Upper lobe of left lung (tissue), 6 donors: ENCODE measurements around the gene BRPF1. TPM values are rescaled to one million over a fixed set of nuclear protein-coding genes. Genes with fewer than 3 reads are reported as not detected.

Source experiments
- ATAC-seq, 2 donors: fragments of 200-7000 bp; cut with Tn5 transposase; one replicate each; pipeline ENCODE4 v1.9.1; 2022; ENCODE audit warnings: mild to moderate bottlenecking in 2 of 2, moderate library complexity in 2 of 2; ENCODE audit not compliant: low FRiP score in 2 of 2
- DNase-seq, 2 donors: peaks; one replicate each; pipeline ENCODE4 v3.0.0-alpha.2; 2019 to 2020
- H3K27ac ChIP-seq, 4 donors: fragments of 200-600 bp; sonication (generic); one replicate each; pipeline ENCODE4 v1.5.1; 2016 to 2019
- H3K27me3 ChIP-seq, 4 donors: fragments of 200-600 bp; sonication (generic); one replicate each; pipeline ENCODE4 v1.5.1; 2017 to 2019
- H3K36me3 ChIP-seq, 4 donors: fragments of 200-600 bp; sonication (generic); one replicate each; pipeline ENCODE4 v1.5.1; 2016 to 2019
- H3K4me1 ChIP-seq, 4 donors: fragments of 200-600 bp; sonication (generic); one replicate each; pipeline ENCODE4 v1.5.1; 2018 to 2019
- H3K4me3 ChIP-seq, 4 donors: fragments of 200-600 bp; sonication (generic); one replicate each; pipeline ENCODE4 v1.5.1; 2017 to 2019; ENCODE audit warnings: mild to moderate bottlenecking in 2 of 4, moderate library complexity in 1 of 4
- H3K9me3 ChIP-seq, 4 donors: fragments of 200-600 bp; sonication (generic); one replicate each; pipeline ENCODE4 v1.5.1; 2018 to 2019
- CTCF ChIP-seq, 6 experiments: fragments of 450-650 bp in 4 of 6; fragments of 200-600 bp in 2 of 6; sonication (generic) in 2 of 6; IDR thresholded peaks; one replicate each; pipeline ENCODE4 v1.5.1; 2016 to 2019; ENCODE audit warnings: antibody characterized with exemption in 6 of 6
- EP300 ChIP-seq, 4 donors: sonication (generic); formaldehyde crosslinking; IDR thresholded peaks; one replicate each; pipeline ENCODE4 v1.5.1; 2017; ENCODE audit warnings: antibody characterized with exemption in 4 of 4, control low read depth in 2 of 4
- POLR2A ChIP-seq, 4 donors: fragments of 450-650 bp; IDR thresholded peaks; one replicate each; pipeline ENCODE4 v1.5.1; 2016 to 2017; ENCODE audit warnings: antibody characterized with exemption in 4 of 4, mild to moderate bottlenecking in 2 of 4
- POLR2AphosphoS5 ChIP-seq, 2 donors: sonication (generic); formaldehyde crosslinking; IDR thresholded peaks; one replicate each; pipeline ENCODE4 v1.5.1; 2017; ENCODE audit warnings: antibody characterized with exemption in 2 of 2
- WGBS, 2 donors: methylation state at CpG; one replicate each; pipeline ENCODE4 v1.1.5; 2017 to 2018; 5-methylcytosine and 5-hydroxymethylcytosine counted together
- total RNA-seq, 6 donors: library from RNA; depleted of rRNA in 4 of 6; stranded (reverse); fragments of >200 nt in 4 of 6; gene quantifications; one replicate each; pipeline versions ENCODE4 v1.1.0 to v1.2.1, GENCODE V29; 2016 to 2021
- donor health status: DM: no; HTN: no; CAD: no; lungs with moderate emphysema.
- donor health status: DM: no; HTN: yes; CAD: no; lungs with severe emphysema.

The BRPF1 gene
- total RNA-seq, 6 donors from 2014 or later = 18.8 to 44.0 (median 26.5) TPM

GRCh38 chr3:9703736-9704346 is 27.7 kb upstream of the BRPF1 start, which contains the start of gene CPNE9:
CPNE9 (plus strand) TSS chr3:9703833; CDS start chr3:9703997, 164 bp downstream.
- Histone ChIP-seq H3K4me3 (peak within 1 kb of the TSS in 3 of 4 donors; percentile 38 to 50 (median 38)), H3K4me1 (peaks cover 14 to 21% (median 16%) of the 10 kb centered on the region in 4 donors), H3K27ac (no peak within 1 kb of the TSS), H3K27me3 (peaks cover 0 to 16% (median 3%) of the 10 kb centered on the region in 4 donors), H3K9me3 (no peaks in the 10 kb centered on the region), H3K36me3 (peaks cover 5 to 42% (median 24%) of the 10 kb centered on the region in 4 donors)
- TF ChIP-seq EP300 (IDR thresholded peaks at IDR 0.05) (no peak), POLR2A (IDR thresholded peaks at IDR 0.05) (no peak), CTCF (IDR thresholded peaks at IDR 0.05) (no peak), POLR2AphosphoS5 (IDR thresholded peaks at IDR 0.05) (no peak)
- DNase-seq = peak in 1 of 2 donors; percentile 87
- 1 to 2% methylated on average over 17 of the region's 56 CpGs for WGBS, 2 donors
- peak in 1 of 2 donors; percentile 23 for ATAC-seq

- H3K36me3 ChIP-seq = peaks cover 5 to 34% (median 21%) of the 10 kb centered on the region in 4 donors
- H3K27ac ChIP-seq = no peak overlapping the region
- 4% methylated on average over 13 to 62 of the region's 62 CpGs for WGBS, 2 donors
- H3K4me1 ChIP-seq = peaks cover 14 to 21% (median 16%) of the 10 kb centered on the region in 4 donors
- peak; percentile 63 to 66 for ATAC-seq
- H3K9me3 ChIP-seq = no peaks in the 10 kb centered on the region
- H3K27me3 ChIP-seq = peaks cover 0 to 16% (median 3%) of the 10 kb centered on the region in 4 donors
- TF ChIP-seq POLR2AphosphoS5 (IDR thresholded peaks at IDR 0.05) (no peak), EP300 (IDR thresholded peaks at IDR 0.05) (no peak), POLR2A (IDR thresholded peaks at IDR 0.05) (no peak), CTCF (IDR thresholded peaks at IDR 0.05) (no peak)
- peak in 1 of 2 donors; percentile 84 for DNase-seq
- H3K4me3 ChIP-seq = peak overlapping the region in 3 of 4 donors; percentile 38 to 50 (median 38)
Observed at GRCh38 chr3:9704347-9705322, 26.9 kb upstream of the BRPF1 start.

GRCh38 chr3:9710174-9710739 is 21.3 kb upstream of the BRPF1 start:
- no peak for ATAC-seq
- WGBS, 2 donors = 75 to 80% methylated on average over 3 of the region's 3 CpGs

GRCh38 chr3:9712415-9712814 is 19.1 kb upstream of the BRPF1 start:
- H3K36me3 ChIP-seq = no peaks in the 10 kb centered on the region
- WGBS, 2 donors = 85 to 92% methylated on average over 2 of the region's 2 CpGs
- no peaks in the 10 kb centered on the region for H3K27me3 ChIP-seq
- H3K9me3 ChIP-seq = no peaks in the 10 kb centered on the region
- DNase-seq = no peak
- no peak overlapping the region for H3K27ac ChIP-seq
- H3K4me3 ChIP-seq = no peak overlapping the region
- ATAC-seq = no peak
- peaks cover 0 to 5% (median 2%) of the 10 kb centered on the region in 4 donors for H3K4me1 ChIP-seq
- TF ChIP-seq EP300 (IDR thresholded peaks at IDR 0.05) = no peak
- TF ChIP-seq CTCF (IDR thresholded peaks at IDR 0.05) = no peak
- TF ChIP-seq POLR2AphosphoS5 (IDR thresholded peaks at IDR 0.05) = no peak
- TF ChIP-seq POLR2A (IDR thresholded peaks at IDR 0.05) = no peak

More at GRCh38 chr3:9710174-9710739, 21.3 kb upstream of the BRPF1 start:
- TF ChIP-seq CTCF (IDR thresholded peaks at IDR 0.05) (no peak), EP300 (IDR thresholded peaks at IDR 0.05) (no peak), POLR2A (IDR thresholded peaks at IDR 0.05) (no peak), POLR2AphosphoS5 (IDR thresholded peaks at IDR 0.05) (no peak)
- H3K27me3 ChIP-seq = no peaks in the 10 kb centered on the region
- no peaks in the 10 kb centered on the region for H3K36me3 ChIP-seq
- no peaks in the 10 kb centered on the region for H3K9me3 ChIP-seq
- H3K4me1 ChIP-seq = peaks cover 0 to 2% (median under 1%) of the 10 kb centered on the region in 4 donors
- H3K27ac ChIP-seq = no peak overlapping the region
- DNase-seq = no peak
- H3K4me3 ChIP-seq = no peak overlapping the region
